ENCODE results near the gene NELFE.

DNA sequence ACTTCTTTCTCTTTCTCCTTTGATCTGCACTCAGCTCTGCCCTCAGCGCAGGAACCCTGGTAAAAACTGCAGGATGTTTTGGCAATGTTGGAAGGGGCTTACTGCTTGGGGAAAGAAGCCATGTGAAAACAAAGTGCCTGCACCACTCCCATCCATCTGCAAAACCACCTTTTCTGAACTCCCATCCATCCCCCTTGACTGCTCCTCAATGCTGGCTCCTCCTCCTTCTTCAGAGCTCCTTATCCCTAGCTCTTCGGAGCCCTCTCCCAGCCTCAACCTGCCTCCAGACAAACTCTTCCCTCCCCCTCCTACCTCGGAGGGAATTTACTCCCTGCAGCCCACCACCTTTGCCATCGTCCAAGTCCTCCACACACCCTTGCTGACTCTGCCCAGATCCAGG, 52.6 kb downstream of the NELFE start:
- TF ChIP-seq CTCF (IDR thresholded peaks at IDR 0.05) (no peak), POLR2A (IDR thresholded peaks at IDR 0.05) (no peak)
